Activated CD4-positive, alpha-beta T cell treated with anti-CD3 and anti-CD28 coated beads for 24 hours (primary cell): ENCODE results near the gene DAZAP1.

Source experiments
- DNase-seq, 2 donors: peaks; one replicate each; pipeline ENCODE4 v3.0.0-alpha.2; 2020; ENCODE audit warnings: low read depth in 2 of 2

Gene DAZAP1

GRCh38 chr19:1441022-1441426, 33.6 kb downstream of the DAZAP1 start:
- DNase-seq = no peak

GRCh38 chr19:1441677-1442438, 34.5 kb downstream of the DAZAP1 start:
- no peak for DNase-seq

- DNase-seq = peak; percentile 64 to 69
These were observed 38.0 kb downstream of the DAZAP1 start for GRCh38 chr19:1445185-1445931.

- no peak for DNase-seq
These were observed 38.7 kb downstream of the DAZAP1 start for GRCh38 chr19:1445932-1446712.

- no peak for DNase-seq
These were observed 39.5 kb downstream of the DAZAP1 start for GRCh38 chr19:1446713-1447481.

- no peak for DNase-seq
These were observed 40.1 kb downstream of the DAZAP1 start for GRCh38 chr19:1447504-1447903.

- no peak for DNase-seq
These were observed 40.6 kb downstream of the DAZAP1 start for GRCh38 chr19:1447944-1448343.

GRCh38 chr19:1449467-1450442, 42.4 kb downstream of the DAZAP1 start, which contains the start of gene APC2:
Gene APC2 (plus strand): TSS chr19:1450121. CDS start chr19:1453002, 2,881 bp downstream.
- DNase-seq = no peak

GRCh38 chr19:1450735-1451731, 43.6 kb downstream of the DAZAP1 start:
- no peak for DNase-seq

GRCh38 chr19:1451916-1452801, 44.8 kb downstream of the DAZAP1 start:
- no peak for DNase-seq

- DNase-seq = no peak
These were observed 45.6 kb downstream of the DAZAP1 start for GRCh38 chr19:1452802-1453524.

- no peak for DNase-seq
These were observed 46.4 kb downstream of the DAZAP1 start for GRCh38 chr19:1453525-1454364.

GRCh38 chr19:1455002-1455335, 47.6 kb downstream of the DAZAP1 start:
- no peak for DNase-seq

GRCh38 chr19:1455336-1456120, 48.1 kb downstream of the DAZAP1 start:
- DNase-seq = no peak

GRCh38 chr19:1456121-1456900, 48.9 kb downstream of the DAZAP1 start:
- no peak for DNase-seq
